NCI-H82 treated with DMSO at 0.1 percent for 48 hours (cell line): Measurements from ENCODE around the gene PPP1CA.

Experiments used
- DNase-seq: peaks from one replicate; lab custom pipeline; 2025; ENCODE audit not compliant: unreplicated experiment; lab: John Stamatoyannopoulos, UW

PPP1CA gene

DNA sequence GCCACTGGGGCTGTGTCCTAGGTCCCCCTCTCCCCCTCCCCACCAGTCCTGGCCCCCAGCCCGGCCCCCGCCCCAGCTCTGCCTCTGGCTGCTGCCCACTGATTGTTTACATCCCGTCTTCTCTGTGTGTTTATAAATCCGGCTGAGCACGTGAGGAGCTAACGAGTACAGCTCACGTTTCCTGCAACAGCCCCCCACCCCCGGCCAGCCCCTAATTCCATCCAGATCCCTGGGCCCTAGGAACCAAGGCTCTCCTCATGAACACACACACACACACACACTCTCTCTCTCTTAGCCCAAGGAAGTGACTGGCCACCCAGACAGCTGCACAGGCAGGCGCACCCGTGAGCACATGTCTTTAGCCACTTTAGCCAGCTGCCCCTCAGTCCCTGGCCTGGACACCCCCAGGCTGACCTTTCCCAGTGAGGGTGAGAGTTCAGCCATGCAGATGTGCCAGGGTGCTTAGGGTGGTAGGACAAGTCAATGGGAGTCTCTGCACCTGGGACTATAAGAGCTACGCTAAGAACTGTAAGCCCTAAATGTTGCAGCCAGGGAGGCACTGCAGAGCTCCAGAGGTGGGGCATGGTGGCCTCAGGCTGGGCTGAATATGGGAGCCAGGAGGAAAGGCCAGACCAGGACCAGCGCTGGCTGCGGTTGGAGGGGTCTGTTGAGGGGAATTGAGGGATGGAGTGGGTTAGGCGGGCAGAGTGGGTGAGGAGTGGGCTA lies 31.1 kb downstream of the PPP1CA start:
- DNase-seq = no peak

DNA sequence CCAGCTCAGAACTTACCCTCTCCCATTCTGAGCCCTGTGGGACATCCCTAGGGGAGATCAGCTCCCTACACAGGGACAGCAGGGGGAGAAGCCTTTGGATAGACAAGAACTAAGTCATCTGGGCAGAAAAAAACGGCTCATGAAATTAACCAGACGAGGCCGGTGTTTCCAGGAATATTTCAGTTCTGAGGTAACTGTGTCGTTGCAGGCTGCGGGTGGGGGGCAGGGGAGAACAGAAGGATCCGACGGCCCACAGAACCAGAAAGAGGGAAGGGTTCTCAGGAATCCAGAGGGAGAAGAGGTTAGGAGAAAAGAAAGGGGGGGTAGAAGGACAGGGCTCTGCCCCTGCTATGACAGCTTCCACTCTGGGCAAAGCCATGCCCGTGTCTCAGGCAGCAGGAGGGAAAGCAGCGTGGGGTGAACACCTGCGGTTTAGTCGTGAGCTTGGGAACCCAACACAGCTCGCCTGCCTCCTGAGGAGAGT lies 31.8 kb downstream of the PPP1CA start:
- no peak for DNase-seq

DNA sequence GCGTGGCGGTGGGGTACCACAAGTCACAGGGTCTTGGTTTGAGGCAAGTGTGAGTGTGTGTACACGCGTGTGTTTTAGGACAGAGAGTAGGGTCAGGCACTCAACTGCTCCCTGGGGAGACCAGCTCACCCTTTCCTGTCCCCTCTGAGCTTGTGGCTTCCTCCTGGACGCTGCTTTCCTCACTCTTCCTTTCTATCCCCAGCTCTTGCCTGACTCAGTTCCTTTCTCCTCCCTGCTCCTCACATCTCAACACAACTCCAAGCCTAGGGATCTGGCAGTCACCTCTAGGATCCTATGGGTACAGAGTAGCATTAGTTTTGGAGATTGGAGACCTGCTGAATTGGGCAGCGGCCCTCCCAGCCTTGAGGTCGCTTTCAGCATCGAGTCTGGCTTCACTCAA lies 32.4 kb downstream of the PPP1CA start:
- no peak for DNase-seq

DNA sequence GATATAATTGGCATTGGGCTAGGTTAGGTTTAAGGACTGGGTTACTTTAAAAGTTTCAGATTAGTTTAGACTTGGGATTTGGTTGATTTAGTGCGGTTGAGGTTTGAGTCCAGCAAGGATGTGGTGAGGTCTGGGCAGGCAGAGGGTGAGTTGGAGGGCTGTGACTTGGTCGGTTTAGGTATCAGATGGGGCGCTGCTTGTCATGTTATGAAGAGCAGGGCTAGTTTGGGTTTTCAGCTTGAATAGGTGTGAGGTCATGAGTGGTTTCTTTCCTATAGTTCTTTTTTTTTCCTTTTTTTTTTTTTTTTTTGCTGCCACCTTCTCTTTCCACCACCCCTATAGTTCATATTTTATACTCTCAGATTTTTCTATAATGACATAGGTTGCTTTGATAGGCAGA lies 33.0 kb downstream of the PPP1CA start:
- DNase-seq = no peak

DNA sequence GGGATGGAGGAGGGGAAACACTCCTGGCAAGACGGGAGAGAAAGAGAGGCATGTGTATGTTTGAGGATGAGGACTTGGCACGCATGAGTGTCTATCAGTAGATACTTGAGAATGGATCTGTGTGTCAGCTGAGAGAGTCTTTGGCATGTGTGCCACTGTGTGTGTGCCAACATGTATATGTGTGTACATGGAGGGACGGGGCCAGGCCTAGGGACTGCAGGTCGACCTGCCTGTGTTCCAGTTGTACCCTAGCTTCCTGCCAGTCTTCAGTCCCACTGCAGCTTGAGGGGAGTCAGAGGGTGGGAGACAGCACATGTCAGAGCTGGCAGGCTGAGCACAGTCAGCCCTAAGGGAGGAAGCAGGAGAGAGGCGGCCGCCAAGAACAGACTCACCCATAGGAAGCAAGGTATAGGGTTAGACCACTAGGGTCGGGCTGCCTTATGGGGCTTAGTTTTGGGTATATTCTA lies 33.9 kb downstream of the PPP1CA start:
- DNase-seq = no peak

DNA sequence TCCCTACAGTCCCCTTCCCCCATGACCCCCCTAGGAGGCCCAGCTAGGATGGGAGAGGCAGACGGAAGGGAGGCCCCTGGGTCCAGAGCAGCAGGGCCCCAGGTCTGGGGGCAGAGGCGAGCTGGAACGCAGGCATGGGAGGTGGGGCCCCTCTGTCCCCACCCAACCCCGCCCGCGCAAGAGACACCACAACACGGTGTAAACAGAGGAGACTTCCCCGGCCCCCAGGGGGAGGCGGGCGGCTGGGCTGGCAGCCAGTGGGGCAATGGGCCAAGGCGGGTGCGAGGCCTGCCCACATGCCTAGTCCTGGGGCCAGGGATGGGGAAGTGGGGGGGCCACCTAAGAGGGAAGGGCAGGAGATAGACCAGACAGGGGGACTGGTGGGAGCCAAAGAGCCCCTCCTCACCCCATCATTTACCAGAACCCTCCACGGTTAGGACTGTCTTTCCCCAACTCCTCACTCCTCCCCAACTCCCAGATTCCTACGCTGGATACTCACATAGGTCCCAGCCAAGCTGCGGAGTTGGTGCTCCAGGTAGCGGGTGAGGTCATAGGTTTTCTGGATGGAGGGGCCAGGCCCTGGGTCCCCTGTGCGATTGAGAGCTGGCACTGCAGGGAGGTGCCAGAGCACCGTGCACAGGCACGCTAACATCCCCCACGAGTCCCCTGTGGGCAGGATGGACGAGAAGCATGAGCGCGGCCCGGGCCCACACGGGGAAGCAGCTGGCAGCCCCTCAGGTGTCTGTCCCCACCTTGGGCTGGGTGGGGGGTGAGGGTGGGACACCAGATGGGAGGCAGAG lies 34.5 kb downstream of the PPP1CA start:
- no peak for DNase-seq

DNA sequence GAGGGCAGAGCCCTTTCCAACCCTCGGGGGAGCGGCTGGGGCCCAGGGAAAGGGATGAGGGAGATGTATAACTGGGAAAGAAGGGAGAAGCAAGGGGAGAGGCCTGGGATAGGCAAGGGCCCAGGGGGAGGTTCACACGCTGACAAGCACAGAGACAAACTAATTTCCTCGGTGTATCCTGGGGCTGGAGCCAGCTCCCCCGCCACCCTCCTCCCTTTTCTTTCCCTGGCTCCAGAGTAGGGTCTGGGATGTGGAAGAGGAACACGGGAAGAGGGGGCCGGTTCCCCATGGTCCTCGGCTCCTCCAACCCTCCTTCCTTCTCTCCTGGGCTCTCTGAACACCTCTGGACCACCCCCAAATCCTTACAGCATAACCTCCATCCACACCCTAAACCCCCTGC lies 35.1 kb downstream of the PPP1CA start:
- no peak for DNase-seq

DNA sequence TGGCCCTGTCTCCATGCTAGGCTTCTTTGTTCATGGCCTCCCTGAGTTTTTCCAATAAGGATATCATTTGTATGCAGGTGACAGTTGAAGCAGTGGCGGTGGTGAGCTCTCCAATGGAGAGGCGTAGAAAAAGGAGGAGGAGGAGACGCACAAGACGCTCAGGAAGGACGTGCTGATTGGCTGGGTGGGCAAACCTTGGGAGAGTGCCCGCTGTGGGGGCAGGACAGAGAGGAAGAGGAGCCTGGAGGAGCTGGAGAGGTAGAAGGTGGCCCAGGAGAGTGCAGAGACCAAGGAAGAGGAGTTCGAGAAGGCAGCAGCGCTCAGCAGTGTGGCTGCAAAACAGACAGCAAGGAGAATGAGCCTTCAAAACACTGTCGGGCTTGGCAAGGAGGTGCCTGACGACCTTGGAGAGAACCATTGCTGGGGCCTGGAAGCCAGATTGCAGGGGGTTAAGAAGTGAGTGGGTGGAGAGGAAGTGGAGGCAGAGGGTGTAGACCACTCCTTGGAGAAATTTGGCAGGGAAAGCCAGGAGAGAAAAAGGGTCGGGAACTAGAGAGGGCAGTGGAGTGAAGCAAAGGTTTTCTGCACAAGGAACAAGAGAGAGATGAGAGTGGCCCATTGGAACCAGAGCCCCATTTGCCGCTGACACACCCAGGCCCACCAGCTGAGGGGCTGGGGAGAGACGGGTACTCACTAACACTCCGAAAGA lies 35.8 kb downstream of the PPP1CA start:
- no peak for DNase-seq

DNA sequence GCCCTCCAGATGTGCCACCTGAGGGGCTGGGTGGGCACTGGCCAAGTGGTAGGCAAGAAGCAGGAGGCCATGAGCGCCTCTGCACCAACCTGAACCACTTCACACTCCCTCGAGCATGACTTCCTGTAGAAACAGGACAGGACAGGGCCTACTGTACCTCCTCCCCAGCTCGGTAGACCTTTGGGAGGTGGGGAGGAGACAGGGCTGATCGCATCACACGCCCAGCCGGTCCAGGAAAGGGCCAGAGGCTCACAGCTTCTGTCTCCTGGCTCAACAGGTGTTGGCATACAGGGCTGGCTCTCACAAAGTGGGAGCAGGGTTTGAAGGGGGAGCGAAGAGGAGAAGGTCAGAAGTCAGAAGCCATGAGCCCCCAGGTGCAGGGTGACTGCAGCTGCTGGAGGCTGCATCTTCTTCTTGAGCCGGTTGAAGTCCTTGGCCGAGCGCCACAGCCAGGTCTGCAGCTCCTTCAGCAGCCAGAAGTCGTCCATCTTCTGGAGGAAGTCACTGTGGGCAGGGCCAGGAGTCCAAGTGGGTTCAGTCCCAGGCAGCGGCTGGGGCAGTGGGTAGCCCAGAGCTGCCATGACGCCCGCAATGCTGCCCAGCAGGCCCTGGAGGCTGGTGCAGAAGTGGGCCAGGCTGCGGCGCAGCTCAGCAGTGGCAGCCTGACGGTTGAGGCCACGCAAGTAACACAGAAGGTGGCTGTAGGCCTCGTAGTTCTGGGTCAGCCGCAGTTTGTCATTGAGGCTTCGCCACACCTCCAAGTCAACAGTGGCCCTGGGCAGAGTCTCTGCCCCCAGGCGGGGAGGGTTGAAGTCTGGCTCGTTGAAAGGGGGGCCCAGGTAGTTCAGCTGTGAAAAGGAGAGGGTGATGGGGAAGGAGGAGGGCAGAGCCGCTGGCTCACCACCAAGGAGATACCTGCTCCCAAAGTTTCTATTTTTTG lies 36.6 kb downstream of the PPP1CA start:
- DNase-seq = no peak

DNA sequence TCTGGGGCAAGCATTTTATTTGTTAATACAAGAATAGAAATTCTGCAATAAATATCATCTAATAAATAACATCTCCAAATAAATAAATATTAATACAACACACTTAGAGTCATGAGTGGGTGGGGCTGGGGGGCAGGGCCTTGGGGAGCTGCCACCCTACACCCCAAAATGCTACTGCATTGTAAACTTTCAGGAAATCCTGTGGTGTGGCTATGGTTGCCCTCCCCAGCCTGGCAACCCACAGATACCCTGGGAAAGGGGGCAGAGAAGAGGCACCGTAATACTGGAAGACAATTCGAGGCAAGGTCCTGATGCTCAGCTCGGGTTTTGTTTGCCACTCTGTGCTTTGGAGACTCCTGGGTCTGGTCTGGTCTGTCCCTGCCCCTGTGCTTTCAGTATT lies 37.5 kb downstream of the PPP1CA start:
- DNase-seq = no peak

DNA sequence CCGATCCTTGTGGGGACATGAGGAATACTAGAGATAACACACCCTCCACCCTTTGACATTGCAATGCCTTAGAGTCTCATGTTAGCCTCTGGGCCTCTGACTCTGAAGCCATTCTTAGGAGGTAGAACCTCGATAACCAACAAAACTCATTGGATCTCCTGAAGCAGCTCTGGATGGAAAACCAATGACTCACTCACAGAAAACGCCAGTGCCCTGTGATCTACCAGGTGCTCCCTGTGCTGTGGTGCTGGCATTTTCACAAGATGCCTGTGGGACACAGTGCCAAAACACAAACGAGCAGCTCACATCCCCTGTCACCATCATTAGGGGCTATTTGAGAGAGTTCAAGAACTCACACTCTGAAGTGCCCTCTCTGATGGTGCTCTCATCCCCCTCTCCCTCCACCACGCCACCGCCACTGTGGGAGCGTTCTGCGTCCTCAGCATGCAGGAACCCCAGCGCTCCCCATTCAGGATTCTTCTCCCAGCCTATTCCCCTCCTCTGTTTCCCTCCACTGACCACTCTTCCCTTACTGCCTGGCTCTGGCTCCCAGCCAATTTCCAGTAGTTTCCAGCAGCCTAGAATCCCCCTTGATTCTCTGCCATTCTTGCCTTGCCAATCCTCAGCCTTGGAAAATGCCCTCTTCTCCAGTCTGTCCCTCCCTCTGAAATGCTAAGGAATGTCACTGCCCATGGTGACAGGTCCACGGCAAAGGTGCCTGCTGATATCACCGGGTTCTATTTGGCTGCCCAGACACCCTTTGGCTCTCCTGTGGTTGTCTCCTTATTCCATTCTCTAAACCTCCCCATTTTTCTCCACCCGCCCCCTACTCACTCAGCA lies 43.6 kb downstream of the PPP1CA start:
- no peak for DNase-seq

DNA sequence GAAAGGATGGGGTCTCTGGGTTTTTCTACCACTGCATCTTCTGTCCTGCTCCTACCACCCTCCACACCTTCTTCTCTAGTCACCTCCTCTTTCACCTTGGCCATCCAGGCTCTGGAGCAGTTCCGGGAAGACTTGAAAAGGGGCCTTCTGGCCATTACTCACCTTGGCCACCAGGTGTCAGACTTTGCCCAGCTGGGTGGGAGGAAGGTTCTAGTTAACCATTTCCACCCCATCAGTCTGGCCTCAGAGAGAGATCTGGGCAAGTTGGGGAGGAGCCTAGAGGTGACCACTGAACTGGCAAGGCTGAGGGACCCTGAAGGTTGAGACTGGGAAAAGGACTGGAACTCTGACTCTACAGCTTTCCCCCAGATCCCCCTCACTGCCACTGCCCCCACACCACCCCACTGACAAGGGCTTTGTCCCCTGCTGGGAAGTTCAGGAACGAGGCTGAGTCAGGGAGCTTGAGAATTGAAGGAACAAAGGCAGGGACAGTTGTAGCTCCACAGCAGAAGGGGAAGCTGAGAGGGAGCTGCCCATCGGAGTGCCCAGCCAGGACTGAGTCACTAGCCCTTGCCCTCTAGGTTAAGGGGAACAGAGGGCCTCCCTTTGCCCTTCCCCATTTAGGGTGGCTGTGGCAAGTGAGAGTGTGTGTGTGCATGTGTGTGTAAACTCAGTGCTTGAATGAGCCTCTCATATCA lies 44.6 kb downstream of the PPP1CA start:
- DNase-seq = peak; percentile 51

DNA sequence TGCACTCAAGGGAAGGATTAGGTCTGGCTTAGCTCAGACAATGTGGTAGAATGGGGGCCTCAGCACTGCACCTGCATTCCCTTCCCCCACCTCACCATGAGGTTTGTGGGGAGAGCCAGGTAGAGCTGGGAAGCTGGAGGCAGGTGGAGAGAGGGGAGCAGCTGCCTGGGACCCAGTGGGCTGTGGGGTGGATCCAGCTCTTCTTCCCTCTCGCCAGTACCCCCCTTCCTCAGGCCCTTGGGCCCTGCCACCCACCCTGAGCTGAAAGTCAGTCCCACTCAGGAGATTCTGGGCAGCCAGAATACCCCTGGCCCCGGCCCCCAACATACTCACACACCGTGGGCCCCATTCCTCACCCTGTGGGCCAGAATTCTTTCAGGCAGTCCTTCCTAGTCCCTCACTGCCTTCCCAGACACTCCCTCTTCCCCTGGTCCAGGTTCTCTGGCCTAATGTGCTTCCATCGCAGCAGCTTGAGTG lies 45.2 kb downstream of the PPP1CA start:
- no peak for DNase-seq

DNA sequence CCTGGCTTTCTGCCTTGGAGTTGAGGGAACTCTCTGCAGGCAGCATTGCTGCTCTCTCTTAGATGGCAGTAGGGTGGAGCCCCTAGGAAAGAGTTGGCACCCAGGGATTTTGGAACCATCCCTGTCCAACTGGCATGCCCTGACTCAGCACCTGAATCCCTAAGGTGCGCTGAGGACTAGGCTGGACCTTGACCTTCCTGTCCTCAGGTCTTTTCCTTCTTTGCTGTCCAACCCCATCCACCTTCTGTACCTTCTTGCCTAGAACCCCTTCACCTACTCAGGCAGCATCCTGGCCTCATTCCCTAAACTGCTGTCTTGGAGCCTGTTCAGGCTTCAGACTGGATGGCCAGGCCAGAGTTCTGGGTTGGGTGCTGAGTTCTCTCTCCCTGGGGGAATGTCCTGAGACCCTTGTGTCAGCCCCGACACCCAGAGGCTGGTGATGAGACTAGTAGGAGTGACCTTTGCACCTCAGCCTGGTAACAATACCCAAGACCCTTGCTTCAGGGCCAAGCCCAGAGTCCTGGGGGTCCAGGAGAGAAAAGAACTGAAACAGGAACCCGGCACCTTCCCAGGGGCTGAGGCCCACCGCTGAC lies 45.8 kb downstream of the PPP1CA start:
- DNase-seq = no peak

DNA sequence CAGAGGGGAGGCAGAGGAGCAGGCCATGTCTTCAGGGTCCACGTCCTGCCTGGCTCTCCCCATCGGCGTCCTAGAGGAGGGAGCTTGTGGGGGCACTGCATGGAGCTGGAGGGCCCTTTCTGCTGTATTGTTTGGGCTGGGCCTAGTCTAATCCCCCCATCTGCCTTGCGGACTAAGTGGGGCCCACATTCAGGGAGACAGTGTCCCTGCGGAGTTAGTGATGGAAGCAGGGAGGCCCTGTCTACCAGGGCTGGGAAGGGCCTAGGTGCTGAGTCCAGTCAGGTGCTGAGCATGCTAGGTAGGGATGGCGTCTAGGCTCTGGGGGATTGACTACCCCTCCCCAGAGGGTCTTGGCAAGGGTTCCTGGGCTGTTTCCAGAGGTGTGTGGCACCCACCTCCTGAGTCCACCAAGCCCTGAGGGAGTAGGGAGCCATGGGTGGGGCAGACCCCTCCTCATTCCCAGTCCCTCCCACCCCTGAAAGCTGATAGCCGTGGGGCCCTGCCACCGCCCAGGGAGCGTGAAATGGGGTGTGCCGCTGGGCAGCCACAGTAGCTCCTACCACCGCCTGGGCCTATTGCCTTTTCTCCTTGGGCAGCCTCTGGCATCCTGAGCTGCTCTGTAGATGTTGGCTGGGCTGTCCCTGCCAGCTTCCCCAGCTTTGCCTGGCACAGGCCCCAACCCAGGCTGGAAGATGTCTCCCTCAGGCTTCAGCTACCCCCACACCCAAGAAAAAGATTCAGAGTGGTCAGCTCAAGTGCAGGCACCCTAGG lies 46.5 kb downstream of the PPP1CA start:
- no peak for DNase-seq

DNA sequence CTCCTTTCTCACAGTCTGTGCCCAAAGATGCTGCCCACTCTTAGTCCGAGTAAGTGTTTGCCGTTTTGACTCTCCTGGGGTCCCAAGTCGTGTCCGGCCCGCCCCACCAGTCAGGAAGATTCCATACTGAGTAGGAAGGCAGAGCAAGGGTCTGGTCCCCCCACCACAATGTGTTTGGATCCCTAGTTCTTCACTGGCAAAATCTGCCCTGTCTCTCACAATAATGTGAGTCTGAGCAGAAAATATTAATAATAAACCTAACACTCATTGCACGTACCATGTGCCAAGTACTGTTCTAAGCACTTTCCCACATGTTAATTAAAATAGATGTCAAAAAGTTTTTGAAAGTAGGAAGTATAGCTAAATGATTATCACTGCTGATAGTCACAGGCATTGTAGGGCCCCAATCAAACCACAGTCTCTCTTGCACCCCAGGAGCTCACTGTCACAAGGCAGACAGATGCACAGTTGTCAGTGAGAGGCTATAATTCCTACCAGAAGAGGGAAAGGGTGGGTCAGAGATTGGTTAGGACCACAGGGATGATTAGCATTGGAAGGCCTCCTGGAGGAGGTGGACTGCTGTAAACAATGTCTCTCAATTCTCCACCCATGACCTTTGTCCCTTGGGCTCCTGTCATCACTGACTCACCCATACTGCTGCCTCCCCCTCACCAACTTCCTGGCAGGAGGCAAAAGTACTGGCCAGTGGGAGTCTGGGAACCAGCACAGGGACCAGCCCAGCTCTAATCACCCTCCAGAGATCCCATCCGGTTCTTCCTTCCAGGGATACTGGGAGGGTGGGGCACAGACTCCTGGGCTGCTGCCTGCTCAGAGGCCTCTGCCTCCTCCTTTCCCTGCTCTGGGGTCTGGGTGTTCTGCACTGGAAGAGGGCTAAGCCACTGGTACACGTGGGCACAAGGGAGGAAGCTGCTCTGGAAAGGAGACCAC lies 47.3 kb downstream of the PPP1CA start:
- DNase-seq = no peak
